Uterus (tissue), 4 donors: ENCODE measurements around the gene PCNX1. TPM values are rescaled to one million over a fixed set of nuclear protein-coding genes. Genes with fewer than 3 reads are reported as not detected.
"Not testable (repeated sequence)": the region's sequence is repeated elsewhere in the genome, so short reads cannot be mapped to it uniquely, and the experiment has no call there.

Source experiments
- DNase-seq, 2 donors: peaks; one replicate each; pipeline ENCODE4 v3.0.0-alpha.2; 2019 to 2020
- H3K27ac ChIP-seq, 2 donors: fragments of 200-600 bp; sonication (generic); 1 replicate in 1 of 2; 2 replicates in 1 of 2; pipeline ENCODE4 v1.5.1; 2016 to 2018
- H3K27me3 ChIP-seq, 2 donors: fragments of 200-600 bp; sonication (generic); one replicate each; pipeline ENCODE4 v1.5.1; 2018 to 2019; ENCODE audit warnings: control low read depth in 1 of 2
- H3K36me3 ChIP-seq, 2 donors: fragments of 200-600 bp; sonication (generic); one replicate each; pipeline ENCODE4 v1.5.1; 2019; ENCODE audit warnings: control low read depth in 1 of 2
- H3K4me1 ChIP-seq, 2 donors: fragments of 200-600 bp; sonication (generic); one replicate each; pipeline ENCODE4 v1.5.1; 2018 to 2019; ENCODE audit warnings: control low read depth in 1 of 2
- H3K4me3 ChIP-seq, 2 donors: fragments of 200-600 bp; sonication (generic); 1 replicate in 1 of 2; 2 replicates in 1 of 2; pipeline ENCODE4 v1.5.1; 2018 to 2019; ENCODE audit warnings: mild to moderate bottlenecking in 1 of 2
- H3K9me3 ChIP-seq, 2 donors: fragments of 200-600 bp; sonication (generic); one replicate each; pipeline ENCODE4 v1.5.1; 2019; ENCODE audit warnings: control low read depth in 1 of 2
- CTCF ChIP-seq, 4 experiments: fragments of 200-600 bp in 2 of 4; fragments of 450-650 bp in 2 of 4; sonication (generic) in 2 of 4; IDR thresholded peaks; one replicate each; pipeline ENCODE4 v1.5.1; 2016 to 2019; ENCODE audit warnings: antibody characterized with exemption in 4 of 4, mild to moderate bottlenecking in 2 of 4, moderate library complexity in 1 of 4
- POLR2A ChIP-seq, 2 donors: fragments of 450-650 bp; IDR thresholded peaks; one replicate each; pipeline ENCODE4 v1.6.1; 2016; ENCODE audit warnings: antibody characterized with exemption in 2 of 2, mild to moderate bottlenecking in 1 of 2, moderate library complexity in 1 of 2
- intact Hi-C: fragments of 100-400 bp; cut with DNase I; formaldehyde crosslinking; loops from one replicate; pipeline ENCODE4 v1.15.1; 2023; ENCODE audit warnings: low total_unique reads
- total RNA-seq, 4 donors: library from RNA; depleted of rRNA in 3 of 4; stranded (reverse); fragments of >200 nt in 3 of 4; gene quantifications; one replicate each; pipeline versions ENCODE4 v1.1.0 to v1.2.4, GENCODE V29; 2014 to 2023
- donor health status: DM: yes; HTN: yes; CAD: no.

PCNX1 gene
- total RNA-seq, 4 donors from 2014 or later: 34.6 to 112 (median 90.3) TPM

- DNase-seq: no peak
- TF ChIP-seq POLR2A (IDR thresholded peaks at IDR 0.05): no peak
- no peak for TF ChIP-seq CTCF (IDR thresholded peaks at IDR 0.05)
- intact Hi-C loops: no loop called here
- Histone ChIP-seq H3K4me3 (no peak overlapping the region), H3K4me1 (peaks cover 0 to 4% of the 10 kb centered on the region in 2 donors), H3K36me3 (no peaks in the 10 kb centered on the region), H3K9me3 (no peaks in the 10 kb centered on the region), H3K27ac (no peak overlapping the region), H3K27me3 (no peaks in the 10 kb centered on the region)
These were observed 97.8 kb downstream of the PCNX1 start for GRCh38 chr14:71005076-71005475.

- DNase-seq: no peak
- no peaks in the 10 kb centered on the region for H3K9me3 ChIP-seq
- no peaks in the 10 kb centered on the region for H3K36me3 ChIP-seq
- no peaks in the 10 kb centered on the region for H3K27me3 ChIP-seq
- TF ChIP-seq POLR2A (IDR thresholded peaks at IDR 0.05) (no peak), CTCF (IDR thresholded peaks at IDR 0.05) (no peak)
- intact Hi-C loops: no loop called here
- H3K4me1 ChIP-seq: peaks cover 0 to 4% of the 10 kb centered on the region in 2 donors
- H3K4me3 ChIP-seq: no peak overlapping the region
- H3K27ac ChIP-seq: no peak overlapping the region
These were observed 98.9 kb downstream of the PCNX1 start for GRCh38 chr14:71006200-71006563.

GRCh38 chr14:71011479-71011878 lies 104.2 kb downstream of the PCNX1 start:
- Histone ChIP-seq H3K36me3 (no peaks in the 10 kb centered on the region), H3K27ac (no peak overlapping the region)
- intact Hi-C loops: no loop called here

GRCh38 chr14:71012888-71013287 lies 105.6 kb downstream of the PCNX1 start:
- Histone ChIP-seq H3K27ac (no peak overlapping the region), H3K36me3 (no peaks in the 10 kb centered on the region), H3K4me3 (no peak overlapping the region), H3K27me3 (no peaks in the 10 kb centered on the region), H3K4me1 (no peaks in the 10 kb centered on the region), H3K9me3 (no peaks in the 10 kb centered on the region)
- TF ChIP-seq CTCF (IDR thresholded peaks at IDR 0.05) (no peak), POLR2A (IDR thresholded peaks at IDR 0.05) (no peak)
- intact Hi-C loops: no loop called here
- no peak for DNase-seq

More at GRCh38 chr14:71011479-71011878, 104.2 kb downstream of the PCNX1 start:
- H3K4me1 ChIP-seq: peaks cover 0 to 2% of the 10 kb centered on the region in 2 donors
- H3K4me3 ChIP-seq: no peak overlapping the region
- no peaks in the 10 kb centered on the region for H3K27me3 ChIP-seq
- no peaks in the 10 kb centered on the region for H3K9me3 ChIP-seq
- no peak for DNase-seq
- no peak for TF ChIP-seq CTCF (IDR thresholded peaks at IDR 0.05)
- no peak for TF ChIP-seq POLR2A (IDR thresholded peaks at IDR 0.05)

- H3K4me3 ChIP-seq: no peak overlapping the region
- no peaks in the 10 kb centered on the region for H3K36me3 ChIP-seq
- no peaks in the 10 kb centered on the region for H3K9me3 ChIP-seq
- no peaks in the 10 kb centered on the region for H3K4me1 ChIP-seq
- H3K27ac ChIP-seq: no peak overlapping the region
- no peak for TF ChIP-seq CTCF (IDR thresholded peaks at IDR 0.05)
- TF ChIP-seq POLR2A (IDR thresholded peaks at IDR 0.05): no peak
- intact Hi-C loops: no loop called here
- no peak for DNase-seq
- no peaks in the 10 kb centered on the region for H3K27me3 ChIP-seq
These were observed 106.4 kb downstream of the PCNX1 start for GRCh38 chr14:71013551-71014192.

GRCh38 chr14:71019917-71020316 lies 112.7 kb downstream of the PCNX1 start:
- H3K27ac ChIP-seq, DNase-seq, H3K4me1 ChIP-seq, intact Hi-C loops, H3K27me3 ChIP-seq, H3K9me3 ChIP-seq, H3K4me3 ChIP-seq, H3K36me3 ChIP-seq: not testable (repeated sequence)
